ENCODE measurements around the gene C1orf35.

Gene C1orf35

DNA sequence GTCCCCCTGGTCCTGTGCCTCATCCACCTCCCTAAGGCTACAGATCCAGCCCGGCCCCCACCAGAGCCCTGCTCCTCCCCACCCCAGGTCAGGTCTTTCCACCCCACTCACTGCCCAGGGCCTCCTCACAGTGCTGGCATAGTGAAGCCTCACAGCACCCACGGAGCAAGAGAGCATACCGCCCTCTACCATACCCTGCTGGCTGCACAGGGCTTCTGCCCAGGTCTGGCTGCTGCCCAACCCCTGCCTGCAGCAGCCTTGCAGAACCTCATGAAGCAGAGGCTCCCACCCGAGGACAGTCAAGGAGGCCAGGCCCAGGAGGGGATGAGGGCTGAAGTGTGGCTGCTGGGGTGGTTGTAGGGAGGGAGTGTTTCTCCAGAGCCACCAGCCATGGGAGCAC lies 40.3 kb downstream of the C1orf35 start:
- DNase-seq = no peak

DNA sequence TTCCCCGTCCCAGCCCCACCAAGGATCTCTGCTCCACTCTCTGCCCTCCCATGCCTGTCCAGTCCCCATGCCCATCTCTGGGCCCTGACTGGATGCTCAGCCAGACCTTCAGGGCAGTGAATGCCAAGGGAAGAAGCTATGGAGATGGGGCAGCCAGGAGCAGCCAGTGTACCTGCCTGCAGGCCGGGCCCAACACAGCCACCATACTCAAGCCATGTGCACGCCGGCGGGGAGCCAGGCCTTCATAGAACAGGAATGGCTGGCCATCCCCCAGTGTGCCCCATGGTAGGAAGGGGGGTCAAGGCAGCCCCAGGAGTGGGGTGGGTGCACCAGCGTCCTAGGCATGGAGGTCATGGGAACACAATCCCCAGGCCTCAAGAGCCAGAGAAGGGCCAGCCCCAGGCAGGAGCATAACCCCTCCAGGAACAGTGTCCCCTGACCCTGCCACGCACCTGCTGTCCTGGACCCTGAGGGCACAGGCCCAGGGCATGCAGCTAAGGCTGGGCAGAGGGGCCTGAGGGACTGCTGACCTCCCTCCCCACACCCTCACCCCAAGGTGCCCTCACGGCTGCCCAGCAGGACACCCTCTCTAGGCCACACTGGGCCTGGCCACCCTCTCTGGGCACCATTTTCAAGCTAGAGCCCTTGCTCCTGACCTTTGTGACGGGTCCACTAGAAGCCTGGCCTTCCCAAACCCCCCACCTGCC lies 40.9 kb downstream of the C1orf35 start:
- no peak for DNase-seq

DNA sequence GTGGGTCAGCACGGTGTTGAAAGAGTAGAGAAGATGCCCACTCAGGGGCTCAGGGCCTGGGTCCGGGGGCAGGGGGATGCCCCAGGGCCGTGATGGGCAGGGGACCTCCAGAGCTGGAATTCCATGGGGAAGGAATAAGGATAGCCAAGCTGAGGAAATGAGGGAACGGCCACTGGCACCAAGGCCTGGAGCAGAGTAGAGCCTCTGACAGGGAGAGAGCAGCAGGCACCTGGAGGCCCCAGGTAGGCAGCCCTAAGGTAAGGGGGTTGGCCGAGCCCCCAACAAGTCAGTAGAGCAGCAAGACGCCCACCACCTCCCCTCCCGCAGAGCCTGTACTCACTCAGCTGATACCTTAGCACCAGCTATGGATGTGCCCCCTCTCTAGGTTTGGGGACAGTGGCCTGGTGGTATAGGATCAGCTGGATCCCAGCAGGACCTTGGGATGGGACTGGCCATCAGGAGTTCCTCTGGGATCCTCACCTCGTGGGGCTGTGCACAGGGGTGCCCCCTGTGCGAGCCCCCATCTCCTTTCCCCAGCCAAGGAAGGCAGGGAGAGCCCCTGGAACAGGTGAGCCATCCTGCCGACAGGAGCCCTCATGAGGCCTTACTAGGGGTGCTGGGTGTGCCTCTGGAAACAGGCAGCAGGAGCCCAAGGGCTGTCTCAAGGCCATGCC lies 41.6 kb downstream of the C1orf35 start:
- no peak for DNase-seq

DNA sequence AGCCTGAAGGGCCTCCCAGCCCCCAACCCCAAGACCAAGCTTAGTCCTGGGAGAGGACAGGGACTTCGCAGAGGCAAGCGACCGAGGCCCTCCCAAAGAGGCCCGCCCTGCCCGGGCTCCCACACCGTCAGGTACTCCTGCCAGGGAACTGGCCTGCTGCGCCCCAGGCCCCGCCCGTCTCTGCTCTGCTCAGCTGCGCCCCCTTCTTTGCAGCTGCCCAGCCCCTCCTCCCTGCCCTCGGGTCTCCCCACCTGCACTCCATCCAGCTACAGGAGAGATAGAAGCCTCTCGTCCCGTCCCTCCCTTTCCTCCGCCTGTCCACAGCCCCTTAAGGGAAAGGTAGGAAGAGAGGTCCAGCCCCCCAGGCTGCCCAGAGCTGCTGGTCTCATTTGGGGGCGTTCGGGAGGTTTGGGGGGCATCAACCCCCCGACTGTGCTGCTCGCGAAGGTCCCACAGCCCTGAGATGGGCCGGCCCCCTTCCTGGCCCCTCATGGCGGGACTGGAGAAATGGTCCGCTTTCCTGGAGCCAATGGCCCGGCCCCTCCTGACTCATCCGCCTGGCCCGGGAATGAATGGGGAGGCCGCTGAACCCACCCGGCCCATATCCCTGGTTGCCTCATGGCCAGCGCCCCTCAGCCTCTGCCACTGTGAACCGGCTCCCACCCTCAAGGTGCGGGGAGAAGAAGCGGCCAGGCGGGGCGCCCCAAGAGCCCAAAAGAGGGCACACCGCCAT lies 42.5 kb downstream of the C1orf35 start:
- no peak for DNase-seq

DNA sequence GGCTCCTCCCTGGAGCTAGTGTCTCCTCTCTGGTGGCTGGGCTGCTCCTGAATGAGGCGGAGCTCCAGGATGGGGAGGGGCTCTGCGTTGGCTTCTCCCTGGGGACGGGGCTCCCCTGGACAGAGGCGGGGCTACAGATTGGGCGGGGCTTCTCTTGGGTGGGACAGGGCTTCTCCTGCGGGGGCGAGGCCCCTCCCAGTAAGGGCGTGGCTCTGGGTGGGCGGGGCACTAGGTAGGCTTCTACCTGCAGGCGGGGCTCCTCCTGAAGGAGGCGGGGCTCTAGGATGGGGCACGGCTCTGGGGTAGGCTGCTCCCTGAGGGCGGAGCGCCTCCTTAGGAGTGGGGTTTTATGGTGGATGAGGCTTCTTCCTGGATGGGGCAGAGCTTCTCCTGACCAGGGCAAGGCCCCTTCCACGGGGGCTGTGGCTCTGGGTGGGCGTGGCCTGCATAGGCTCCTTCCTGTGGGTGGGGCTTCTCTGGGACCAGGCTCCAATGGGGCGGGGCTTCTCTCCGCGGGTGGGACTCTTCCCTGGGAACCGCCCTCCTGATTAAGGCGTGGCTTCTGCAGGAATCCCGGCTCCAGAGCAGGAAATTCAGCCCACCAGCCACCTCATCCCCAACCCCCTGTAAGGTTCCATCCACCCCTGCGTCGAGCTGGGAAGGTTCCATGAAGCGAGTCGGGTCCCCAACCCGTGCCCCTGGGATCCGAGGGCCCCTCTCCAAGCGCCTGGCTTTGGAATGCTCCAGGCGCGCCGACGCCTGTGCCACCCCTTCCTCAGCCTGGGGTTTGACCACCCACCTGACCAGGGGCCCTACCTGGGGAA lies 43.3 kb downstream of the C1orf35 start:
- peak; percentile 66 for DNase-seq

DNA sequence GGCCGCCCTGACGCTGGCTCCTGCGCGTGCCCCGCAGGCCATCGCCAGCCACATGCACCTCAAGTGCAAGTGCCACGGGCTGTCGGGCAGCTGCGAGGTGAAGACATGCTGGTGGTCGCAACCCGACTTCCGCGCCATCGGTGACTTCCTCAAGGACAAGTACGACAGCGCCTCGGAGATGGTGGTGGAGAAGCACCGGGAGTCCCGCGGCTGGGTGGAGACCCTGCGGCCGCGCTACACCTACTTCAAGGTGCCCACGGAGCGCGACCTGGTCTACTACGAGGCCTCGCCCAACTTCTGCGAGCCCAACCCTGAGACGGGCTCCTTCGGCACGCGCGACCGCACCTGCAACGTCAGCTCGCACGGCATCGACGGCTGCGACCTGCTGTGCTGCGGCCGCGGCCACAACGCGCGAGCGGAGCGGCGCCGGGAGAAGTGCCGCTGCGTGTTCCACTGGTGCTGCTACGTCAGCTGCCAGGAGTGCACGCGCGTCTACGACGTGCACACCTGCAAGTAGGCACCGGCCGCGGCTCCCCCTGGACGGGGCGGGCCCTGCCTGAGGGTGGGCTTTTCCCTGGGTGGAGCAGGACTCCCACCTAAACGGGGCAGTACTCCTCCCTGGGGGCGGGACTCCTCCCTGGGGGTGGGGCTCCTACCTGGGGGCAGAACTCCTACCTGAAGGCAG lies 44.0 kb downstream of the C1orf35 start:
- peak; percentile 57 for DNase-seq

DNA sequence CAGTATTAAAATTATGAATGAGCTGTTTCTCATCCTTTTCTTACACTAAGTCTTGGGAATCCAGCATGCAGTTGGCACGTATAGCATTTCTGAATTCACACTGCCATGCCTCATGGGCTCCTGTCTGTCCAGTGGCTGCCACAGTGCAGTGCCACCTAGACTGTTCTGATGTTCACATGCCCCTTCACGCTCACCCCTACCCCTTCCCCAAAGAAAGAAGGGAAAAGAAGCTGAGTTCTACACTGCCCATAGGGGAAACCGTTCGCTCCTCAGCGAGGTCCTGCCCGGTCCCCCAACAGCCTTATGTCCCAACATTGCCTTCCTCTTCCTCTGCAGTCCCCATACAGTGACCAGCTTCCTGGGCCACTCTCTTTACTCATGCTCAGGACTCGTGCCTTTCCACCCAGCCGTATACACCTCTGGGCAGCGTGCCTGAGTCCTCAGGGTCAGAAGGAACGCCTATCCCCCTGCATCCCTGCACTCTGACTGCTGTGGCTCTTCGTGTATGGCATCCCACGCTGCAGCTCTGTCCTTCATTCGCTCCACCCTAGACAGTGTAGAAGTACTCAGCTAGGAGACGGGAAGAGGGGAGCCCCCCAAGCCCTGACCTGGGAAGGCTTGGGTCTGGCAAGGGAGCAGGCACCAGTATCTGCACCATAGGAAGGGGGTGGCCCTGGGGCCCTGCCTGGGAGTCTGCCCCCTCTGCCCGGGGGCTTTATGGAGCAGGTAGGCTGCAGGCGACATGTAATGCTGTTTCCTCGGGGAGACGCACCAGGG lies 44.8 kb downstream of the C1orf35 start:
- DNase-seq = no peak

Data from activated CD4-positive, alpha-beta T cell treated with anti-CD3 and anti-CD28 coated beads, Interleukin-2, amount 50 U/mL, for 1 hour (primary cell).